Dendritic cell treated with granulocyte-macrophage colony-stimulating factor and Interleukin-4, amounts not matched to agents 40 ng/mL and 50 ng/mL, for 4 days (primary cell): ENCODE measurements around the gene NRG2.

ENCODE experiments used
- H3K27ac Mint-ChIP-seq: one replicate; pipeline ENCODE4 v1.8.0; 2022; ENCODE audit warnings: mild to moderate bottlenecking, mixed read lengths
- H3K27me3 Mint-ChIP-seq: one replicate; pipeline ENCODE4 v1.8.0; 2022; ENCODE audit warnings: mild to moderate bottlenecking, mixed read lengths
- H3K36me3 Mint-ChIP-seq: one replicate; pipeline ENCODE4 v1.8.0; 2022; ENCODE audit warnings: low read depth, mixed read lengths
- H3K4me1 Mint-ChIP-seq: one replicate; pipeline ENCODE4 v1.8.0; 2022; ENCODE audit warnings: low read depth, mixed read lengths
- H3K4me3 Mint-ChIP-seq: one replicate; pipeline ENCODE4 v1.8.0; 2022; ENCODE audit warnings: mild to moderate bottlenecking, moderate library complexity, mixed read lengths
- H3K9me3 Mint-ChIP-seq: one replicate; pipeline ENCODE4 v1.8.0; 2022; ENCODE audit warnings: mixed read lengths
- intact Hi-C: fragments of 100-400 bp; cut with micrococcal nuclease; formaldehyde crosslinking; loops from one replicate; pipeline ENCODE4 v1.15.0; 2022

NRG2 gene

GRCh38 chr5:139901251-139901575 lies 141.9 kb downstream of the NRG2 start:
- no peaks in the 10 kb centered on the region for H3K36me3 Mint-ChIP-seq
- no peak overlapping the region for H3K27ac Mint-ChIP-seq
- H3K27me3 Mint-ChIP-seq, result peaks cover 60% of the 10 kb centered on the region
- intact Hi-C loops, result no loop called here
- no peak overlapping the region for H3K4me3 Mint-ChIP-seq
- H3K4me1 Mint-ChIP-seq, result no peaks in the 10 kb centered on the region
- H3K9me3 Mint-ChIP-seq, result no peaks in the 10 kb centered on the region

- no peaks in the 10 kb centered on the region for H3K36me3 Mint-ChIP-seq
- intact Hi-C loops, result no loop called here
- H3K27ac Mint-ChIP-seq, result no peak overlapping the region
- H3K9me3 Mint-ChIP-seq, result no peaks in the 10 kb centered on the region
- no peak overlapping the region for H3K4me3 Mint-ChIP-seq
- no peaks in the 10 kb centered on the region for H3K4me1 Mint-ChIP-seq
- H3K27me3 Mint-ChIP-seq, result peaks cover 60% of the 10 kb centered on the region
Measured at GRCh38 chr5:139900546-139901250, 142.4 kb downstream of the NRG2 start.

- Mint-ChIP-seq H3K27ac (no peak overlapping the region), H3K27me3 (peaks cover 57% of the 10 kb centered on the region), H3K4me3 (no peak overlapping the region), H3K36me3 (no peaks in the 10 kb centered on the region), H3K9me3 (no peaks in the 10 kb centered on the region), H3K4me1 (no peaks in the 10 kb centered on the region)
- intact Hi-C loops, result no loop called here
Measured at GRCh38 chr5:139898981-139899380, 144.1 kb downstream of the NRG2 start.

GRCh38 chr5:139897982-139898381 lies 145.1 kb downstream of the NRG2 start:
- no peak overlapping the region for H3K4me3 Mint-ChIP-seq
- no peaks in the 10 kb centered on the region for H3K4me1 Mint-ChIP-seq
- no peaks in the 10 kb centered on the region for H3K36me3 Mint-ChIP-seq
- no peaks in the 10 kb centered on the region for H3K9me3 Mint-ChIP-seq
- H3K27ac Mint-ChIP-seq, result no peak overlapping the region
- H3K27me3 Mint-ChIP-seq, result peaks cover 56% of the 10 kb centered on the region
- intact Hi-C loops, result no loop called here

GRCh38 chr5:139897342-139897741 lies 145.8 kb downstream of the NRG2 start:
- Mint-ChIP-seq H3K4me1 (no peaks in the 10 kb centered on the region), H3K27me3 (peaks cover 52% of the 10 kb centered on the region), H3K36me3 (no peaks in the 10 kb centered on the region), H3K27ac (no peak overlapping the region), H3K4me3 (no peak overlapping the region), H3K9me3 (no peaks in the 10 kb centered on the region)
- intact Hi-C loops, result no loop called here

GRCh38 chr5:139896718-139897117 lies 146.4 kb downstream of the NRG2 start:
- H3K27me3 Mint-ChIP-seq, result peaks cover 48% of the 10 kb centered on the region
- intact Hi-C loops, result no loop called here
- H3K4me1 Mint-ChIP-seq, result no peaks in the 10 kb centered on the region
- no peaks in the 10 kb centered on the region for H3K9me3 Mint-ChIP-seq
- H3K36me3 Mint-ChIP-seq, result no peaks in the 10 kb centered on the region
- H3K4me3 Mint-ChIP-seq, result no peak overlapping the region
- no peak overlapping the region for H3K27ac Mint-ChIP-seq

GRCh38 chr5:139895647-139896046 lies 147.5 kb downstream of the NRG2 start:
- H3K36me3 Mint-ChIP-seq, result no peaks in the 10 kb centered on the region
- H3K27me3 Mint-ChIP-seq, result peaks cover 40% of the 10 kb centered on the region
- intact Hi-C loops, result no loop called here
- H3K9me3 Mint-ChIP-seq, result no peaks in the 10 kb centered on the region
- H3K4me3 Mint-ChIP-seq, result no peak overlapping the region
- no peaks in the 10 kb centered on the region for H3K4me1 Mint-ChIP-seq
- H3K27ac Mint-ChIP-seq, result no peak overlapping the region

- no peak overlapping the region for H3K27ac Mint-ChIP-seq
- no peaks in the 10 kb centered on the region for H3K9me3 Mint-ChIP-seq
- H3K27me3 Mint-ChIP-seq, result peaks cover 41% of the 10 kb centered on the region
- no peaks in the 10 kb centered on the region for H3K4me1 Mint-ChIP-seq
- intact Hi-C loops, result no loop called here
- H3K36me3 Mint-ChIP-seq, result no peaks in the 10 kb centered on the region
- no peak overlapping the region for H3K4me3 Mint-ChIP-seq
Measured at GRCh38 chr5:139895046-139895445, 148.1 kb downstream of the NRG2 start.

GRCh38 chr5:139893873-139894272 lies 149.2 kb downstream of the NRG2 start:
- H3K9me3 Mint-ChIP-seq, result no peaks in the 10 kb centered on the region
- intact Hi-C loops, result no loop called here
- no peak overlapping the region for H3K4me3 Mint-ChIP-seq
- H3K27me3 Mint-ChIP-seq, result peaks cover 37% of the 10 kb centered on the region
- H3K27ac Mint-ChIP-seq, result no peak overlapping the region
- no peaks in the 10 kb centered on the region for H3K36me3 Mint-ChIP-seq
- no peaks in the 10 kb centered on the region for H3K4me1 Mint-ChIP-seq

- Mint-ChIP-seq H3K36me3 (no peaks in the 10 kb centered on the region), H3K27ac (no peak overlapping the region), H3K9me3 (no peaks in the 10 kb centered on the region), H3K4me3 (no peak overlapping the region), H3K4me1 (no peaks in the 10 kb centered on the region), H3K27me3 (peaks cover 37% of the 10 kb centered on the region)
- intact Hi-C loops, result no loop called here
Measured at GRCh38 chr5:139889410-139889809, 153.7 kb downstream of the NRG2 start.

- no peaks in the 10 kb centered on the region for H3K36me3 Mint-ChIP-seq
- H3K4me1 Mint-ChIP-seq, result no peaks in the 10 kb centered on the region
- no peak overlapping the region for H3K4me3 Mint-ChIP-seq
- no peaks in the 10 kb centered on the region for H3K9me3 Mint-ChIP-seq
- intact Hi-C loops, result no loop called here
- H3K27ac Mint-ChIP-seq, result no peak overlapping the region
- peaks cover 32% of the 10 kb centered on the region for H3K27me3 Mint-ChIP-seq
Measured at GRCh38 chr5:139888370-139888769, 154.7 kb downstream of the NRG2 start.

GRCh38 chr5:139886213-139886612 lies 156.9 kb downstream of the NRG2 start:
- no peak overlapping the region for H3K27ac Mint-ChIP-seq
- no peaks in the 10 kb centered on the region for H3K9me3 Mint-ChIP-seq
- no peak overlapping the region for H3K4me3 Mint-ChIP-seq
- H3K36me3 Mint-ChIP-seq, result no peaks in the 10 kb centered on the region
- intact Hi-C loops, result no loop called here
- no peaks in the 10 kb centered on the region for H3K4me1 Mint-ChIP-seq
- peaks cover 23% of the 10 kb centered on the region for H3K27me3 Mint-ChIP-seq

GRCh38 chr5:139885857-139886208 lies 157.3 kb downstream of the NRG2 start:
- intact Hi-C loops, result no loop called here
- Mint-ChIP-seq H3K27ac (no peak overlapping the region), H3K27me3 (peaks cover 24% of the 10 kb centered on the region), H3K9me3 (no peaks in the 10 kb centered on the region), H3K4me3 (no peak overlapping the region), H3K4me1 (no peaks in the 10 kb centered on the region), H3K36me3 (no peaks in the 10 kb centered on the region)

GRCh38 chr5:139885172-139885856 lies 157.8 kb downstream of the NRG2 start:
- Mint-ChIP-seq H3K9me3 (no peaks in the 10 kb centered on the region), H3K27ac (no peak overlapping the region), H3K27me3 (peaks cover 22% of the 10 kb centered on the region), H3K36me3 (no peaks in the 10 kb centered on the region), H3K4me3 (no peak overlapping the region), H3K4me1 (no peaks in the 10 kb centered on the region)
- intact Hi-C loops, result no loop called here

GRCh38 chr5:139884734-139885133 lies 158.4 kb downstream of the NRG2 start:
- Mint-ChIP-seq H3K4me1 (no peaks in the 10 kb centered on the region), H3K36me3 (no peaks in the 10 kb centered on the region), H3K27me3 (peaks cover 21% of the 10 kb centered on the region), H3K9me3 (no peaks in the 10 kb centered on the region), H3K27ac (no peak overlapping the region), H3K4me3 (no peak overlapping the region)
- intact Hi-C loops, result no loop called here
